Hepatocyte (in vitro differentiated cells): ENCODE measurements around the gene GABRD. TPM values are rescaled to one million over a fixed set of nuclear protein-coding genes. Genes with fewer than 3 reads are reported as not detected.

Experiments used
- DNase-seq: peaks from one replicate; pipeline ENCODE4 v3.0.0-alpha.2; 2016; ENCODE audit warnings: low spot score
- H2AFZ ChIP-seq: fragments of 200-600 bp; sonication (generic); 2 replicates; pipeline ENCODE4 v1.6.0; 2016; ENCODE audit warnings: antibody characterized with exemption, mild to moderate bottlenecking
- H3K27ac ChIP-seq: fragments of 200-600 bp; sonication (generic); 2 replicates; pipeline ENCODE4 v1.5.1; 2016; ENCODE audit warnings: mild to moderate bottlenecking
- H3K27me3 ChIP-seq: fragments of 200-600 bp; sonication (generic); 2 replicates; pipeline ENCODE4 v1.6.1; 2016
- H3K36me3 ChIP-seq: fragments of 200-600 bp; sonication (generic); replicated peaks from 2 replicates; pipeline ENCODE4 v1.5.1; 2016; ENCODE audit warnings: low read depth; ENCODE audit not compliant: insufficient read depth
- H3K4me1 ChIP-seq: fragments of 200-600 bp; sonication (generic); 2 replicates; pipeline ENCODE4 v1.5.1; 2016; ENCODE audit warnings: mild to moderate bottlenecking, moderate library complexity; ENCODE audit not compliant: insufficient read depth
- H3K4me2 ChIP-seq: fragments of 200-600 bp; sonication (generic); 2 replicates; pipeline ENCODE4 v1.6.0; 2016
- H3K4me3 ChIP-seq: fragments of 200-600 bp; sonication (generic); 2 replicates; pipeline ENCODE4 v1.5.1; 2016; ENCODE audit warnings: mild to moderate bottlenecking
- H3K79me2 ChIP-seq: fragments of 200-600 bp; sonication (generic); 2 replicates; pipeline ENCODE4 v1.6.0; 2017; ENCODE audit warnings: mild to moderate bottlenecking
- H3K9me2 ChIP-seq: fragments of 200-600 bp; sonication (generic); replicated peaks from 2 replicates; pipeline ENCODE4 v1.6.0; 2017; ENCODE audit warnings: mild to moderate bottlenecking; ENCODE audit not compliant: insufficient read depth
- H3K9me3 ChIP-seq: fragments of 200-600 bp; sonication (generic); 2 replicates; pipeline ENCODE4 v1.5.1; 2016; ENCODE audit warnings: low read depth, mild to moderate bottlenecking
- H4K20me1 ChIP-seq: fragments of 200-600 bp; sonication (generic); 2 replicates; pipeline ENCODE4 v1.6.0; 2016; ENCODE audit warnings: mild to moderate bottlenecking; ENCODE audit not compliant: insufficient read depth, poor library complexity, severe bottlenecking
- EZH2 ChIP-seq: fragments of 200-600 bp; sonication (generic); IDR thresholded peaks from 2 replicates; pipeline ENCODE4 v1.6.1; 2016; ENCODE audit warnings: antibody characterized with exemption, mild to moderate bottlenecking, borderline replicate concordance
- EZH2phosphoT487 ChIP-seq: fragments of 200-600 bp; sonication (generic); IDR thresholded peaks from one replicate; pipeline ENCODE4 v1.6.1; 2018; ENCODE audit warnings: antibody characterized with exemption, mild to moderate bottlenecking, low read depth, moderate library complexity; ENCODE audit not compliant: unreplicated experiment, severe bottlenecking
- WGBS: methylation state at CpG from one replicate; pipeline ENCODE4 v1.1.6; 2016; ENCODE audit warnings: low lambda C conversion rate; ENCODE audit errors: missing lambda C conversion rate; 5-methylcytosine and 5-hydroxymethylcytosine counted together
- polyA plus RNA-seq: library from polyadenylated mRNA; unstranded; fragments of >200 nt; fragmentation: Nextera tagmentation; extraction: Ambion mirVana; gene quantifications from 2 replicates; pipeline ENCODE4 v1.2.1, GENCODE V29; 2016
- total RNA-seq: library from RNA; depleted of rRNA; stranded (reverse); fragments of >200 nt; gene quantifications from 2 replicates; pipeline ENCODE4 v1.2.3, GENCODE V29; 2014
- TF ChIP-seq, protein P1 (sequence below): fragments of 200-600 bp; sonication (generic); IDR thresholded peaks from 2 replicates; pipeline ENCODE4 v1.5.1; 2016; ENCODE audit warnings: antibody characterized with exemption, mild to moderate bottlenecking; ENCODE audit not compliant: poor library complexity

Gene GABRD
- total and polyA plus RNA-seq, 2 experiments from 2014 or later = not detected

DNA sequence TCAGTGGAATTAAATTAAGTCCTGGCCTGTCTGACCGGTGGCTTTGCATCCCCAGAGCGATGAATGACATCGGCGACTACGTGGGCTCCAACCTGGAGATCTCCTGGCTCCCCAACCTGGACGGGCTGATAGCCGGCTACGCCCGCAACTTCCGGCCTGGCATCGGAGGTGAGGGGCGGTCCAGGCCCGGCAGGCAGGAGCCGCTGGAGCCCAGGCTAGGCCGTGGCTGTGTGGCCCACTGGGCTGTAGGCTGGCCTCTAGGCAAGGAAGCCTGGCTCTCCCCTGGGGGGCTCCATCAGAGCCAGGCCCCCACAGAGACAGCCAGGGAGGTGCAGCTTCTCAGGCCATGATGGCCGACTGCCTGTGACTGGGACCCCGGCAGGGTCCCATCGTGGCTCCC is 5.7 kb downstream of the GABRD start:
- H3K4me2 ChIP-seq = no peak overlapping the region
- H3K79me2 ChIP-seq = no peaks in the 10 kb centered on the region
- H3K9me2 ChIP-seq = no peaks in the 10 kb centered on the region
- TF ChIP-seq, protein P1, sequence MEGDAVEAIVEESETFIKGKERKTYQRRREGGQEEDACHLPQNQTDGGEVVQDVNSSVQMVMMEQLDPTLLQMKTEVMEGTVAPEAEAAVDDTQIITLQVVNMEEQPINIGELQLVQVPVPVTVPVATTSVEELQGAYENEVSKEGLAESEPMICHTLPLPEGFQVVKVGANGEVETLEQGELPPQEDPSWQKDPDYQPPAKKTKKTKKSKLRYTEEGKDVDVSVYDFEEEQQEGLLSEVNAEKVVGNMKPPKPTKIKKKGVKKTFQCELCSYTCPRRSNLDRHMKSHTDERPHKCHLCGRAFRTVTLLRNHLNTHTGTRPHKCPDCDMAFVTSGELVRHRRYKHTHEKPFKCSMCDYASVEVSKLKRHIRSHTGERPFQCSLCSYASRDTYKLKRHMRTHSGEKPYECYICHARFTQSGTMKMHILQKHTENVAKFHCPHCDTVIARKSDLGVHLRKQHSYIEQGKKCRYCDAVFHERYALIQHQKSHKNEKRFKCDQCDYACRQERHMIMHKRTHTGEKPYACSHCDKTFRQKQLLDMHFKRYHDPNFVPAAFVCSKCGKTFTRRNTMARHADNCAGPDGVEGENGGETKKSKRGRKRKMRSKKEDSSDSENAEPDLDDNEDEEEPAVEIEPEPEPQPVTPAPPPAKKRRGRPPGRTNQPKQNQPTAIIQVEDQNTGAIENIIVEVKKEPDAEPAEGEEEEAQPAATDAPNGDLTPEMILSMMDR = no peak
- TF ChIP-seq EZH2phosphoT487 (no peak), EZH2 (no peak)
- no peaks in the 10 kb centered on the region for H3K4me1 ChIP-seq
- H3K27me3 ChIP-seq = peaks cover 25% of the 10 kb centered on the region
- no peaks in the 10 kb centered on the region for H3K9me3 ChIP-seq
- 88% methylated on average over 18 of the region's 18 CpGs for WGBS
- H4K20me1 ChIP-seq = peaks cover under 1% of the 10 kb centered on the region
- no peaks in the 10 kb centered on the region for H3K36me3 ChIP-seq
- no peak for DNase-seq
- H2AFZ ChIP-seq = no peak overlapping the region
- no peak overlapping the region for H3K27ac ChIP-seq
- H3K4me3 ChIP-seq = no peak overlapping the region

GRCh38 chr1:2025491-2025981 is 6.4 kb downstream of the GABRD start:
- no peak overlapping the region for H3K27ac ChIP-seq

DNA sequence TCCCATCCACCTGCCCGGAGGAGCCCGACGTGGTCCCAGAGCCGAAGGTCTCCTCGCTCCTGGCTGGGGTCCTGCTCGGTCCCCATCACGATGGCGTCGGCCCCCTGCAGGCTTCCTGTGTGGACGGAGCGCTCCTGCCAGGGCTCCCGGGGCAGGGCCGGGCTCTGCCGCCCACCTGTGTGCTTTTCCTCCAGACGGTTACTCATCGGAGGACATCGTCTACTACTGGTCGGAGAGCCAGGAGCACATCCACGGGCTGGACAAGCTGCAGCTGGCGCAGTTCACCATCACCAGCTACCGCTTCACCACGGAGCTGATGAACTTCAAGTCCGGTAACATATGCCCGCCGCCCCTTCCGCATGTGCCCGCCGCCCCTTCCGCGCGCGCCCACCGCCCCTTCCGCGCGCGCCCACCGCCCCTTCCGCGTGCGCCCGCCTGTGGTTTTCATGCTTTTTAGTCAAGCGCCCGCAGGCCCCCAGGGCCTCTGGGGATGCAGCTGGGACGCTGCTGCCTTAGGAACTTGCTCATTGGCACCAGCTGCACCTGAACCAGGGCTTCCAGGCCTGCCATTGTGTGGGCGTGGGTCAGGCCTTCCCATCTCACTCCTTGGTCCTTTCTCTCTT is 8.9 kb downstream of the GABRD start:
- 96% methylated on average over 40 of the region's 46 CpGs for WGBS

More at GRCh38 chr1:2025491-2025981, 6.4 kb downstream of the GABRD start:
- Histone ChIP-seq H3K4me1 (no peaks in the 10 kb centered on the region), H2AFZ (no peak overlapping the region), H3K9me3 (no peaks in the 10 kb centered on the region), H3K9me2 (no peaks in the 10 kb centered on the region), H3K27me3 (peaks cover 19% of the 10 kb centered on the region), H3K79me2 (no peaks in the 10 kb centered on the region), H3K4me3 (no peak overlapping the region), H3K4me2 (no peak overlapping the region), H3K36me3 (no peaks in the 10 kb centered on the region), H4K20me1 (no peaks in the 10 kb centered on the region)
- TF ChIP-seq, protein P1 = no peak
- TF ChIP-seq EZH2 = no peak
- TF ChIP-seq EZH2phosphoT487 = no peak
- no peak for DNase-seq
- WGBS = 90% methylated on average over 39 of the region's 39 CpGs

More for the DNA sequence above, 8.9 kb downstream of the GABRD start:
- TF ChIP-seq EZH2phosphoT487 = no peak
- TF ChIP-seq, protein P1 = no peak
- TF ChIP-seq EZH2 = no peak
- Histone ChIP-seq H3K79me2 (no peaks in the 10 kb centered on the region), H3K9me2 (no peaks in the 10 kb centered on the region), H3K27ac (no peak overlapping the region), H3K4me2 (no peak overlapping the region), H3K4me3 (no peak overlapping the region), H3K36me3 (no peaks in the 10 kb centered on the region), H3K9me3 (no peaks in the 10 kb centered on the region), H3K4me1 (no peaks in the 10 kb centered on the region), H2AFZ (no peak overlapping the region), H3K27me3 (no peaks in the 10 kb centered on the region), H4K20me1 (no peaks in the 10 kb centered on the region)
- no peak for DNase-seq
